HepG2 (cell line): Measurements from ENCODE around the gene BMERB1. TPM values are rescaled to one million over a fixed set of nuclear protein-coding genes. Genes with fewer than 3 reads are reported as not detected.
A peak's percentile ranks its signal among the peaks of the same experiment; 100 is the strongest.

Experiments
- ATAC-seq: fragments of 200-7000 bp; cut with Tn5 transposase; 3 replicates; pipeline ENCODE4 v1.9.1; 2020; ENCODE audit warnings: mild to moderate bottlenecking, moderate library complexity
- BruUV-seq: library from RNA; stranded (reverse); fragments of 400-500 nt; replicated peaks from 2 replicates; lab custom pipeline; 2021; lab: Mats Ljungman, UMichigan
- CTCF ChIA-PET: fragments of 300-600 bp; formaldehyde crosslinking; extraction: SDS; loops from one replicate; lab custom pipeline; 2021; ENCODE audit warnings: low total read pairs, inconsistent platforms, low intra/inter-chr PET ratio; lab: Yijun Ruan, JAX
- POLR2A ChIA-PET: fragments of 350-600 bp; sonication (Branson Sonifier 250); formaldehyde crosslinking; loops from one replicate; lab custom pipeline; 2020; ENCODE audit warnings: antibody characterized with exemption, inconsistent platforms; lab: Yijun Ruan, JAX
- DNase-seq: peaks from one replicate; pipeline ENCODE4 v3.0.0-alpha.2; 2015; ENCODE audit warnings: low spot score
- FAIRE-seq: peaks from 3 replicates; lab custom pipeline; 2011; peaks lifted over from hg19 to GRCh38; lab: Jason Lieb, UNC
- H2AFZ ChIP-seq: one replicate; pipeline ENCODE4 v1.6.1; 2011; ENCODE audit warnings: low read length, inconsistent platforms
- H3K27ac ChIP-seq: fragments of 300-600 bp; 3 replicates; pipeline ENCODE4 v1.8.0; 2011; ENCODE audit warnings: mixed run types, mild to moderate bottlenecking, mixed read lengths, low read length, inconsistent platforms; ENCODE audit not compliant: insufficient read depth; ENCODE audit errors: extremely low read length
- H3K27me3 ChIP-seq, 2 experiments: fragments of 200-600 bp in 1 of 2; 2 replicates in 1 of 2; 3 replicates in 1 of 2; pipeline versions ENCODE4 v1.6.0 to v1.8.0; 2011; ENCODE audit warnings: low read length in 2 of 2, mild to moderate bottlenecking in 2 of 2, moderate library complexity in 2 of 2, inconsistent platforms in 1 of 2; ENCODE audit not compliant: insufficient read depth in 2 of 2, control insufficient read depth in 1 of 2
- H3K36me3 ChIP-seq, 2 experiments: fragments of 200-600 bp in 1 of 2; replicated peaks in 1 of 2; 2 replicates in 1 of 2; 3 replicates in 1 of 2; pipeline versions ENCODE4 v1.5.1 to v1.8.0; 2011; ENCODE audit warnings: low read length in 2 of 2, inconsistent platforms in 1 of 2; ENCODE audit not compliant: insufficient read depth in 2 of 2, control insufficient read depth in 1 of 2
- H3K4me1 ChIP-seq: 2 replicates; pipeline ENCODE4 v1.5.1; 2012; ENCODE audit warnings: low read length, inconsistent platforms; ENCODE audit not compliant: insufficient read depth
- H3K4me2 ChIP-seq: 2 replicates; pipeline ENCODE4 v1.6.0; 2011; ENCODE audit warnings: low read depth, low read length, inconsistent platforms
- H3K4me3 ChIP-seq, 3 experiments: fragments of 200-600 bp in 1 of 3; sonication (generic), shearing (Covaris generic) in 1 of 3; replicated peaks in 1 of 3; 2 replicates each; pipeline ENCODE4 v1.5.1; 2011 to 2016; ENCODE audit warnings: low read length in 3 of 3, inconsistent platforms in 2 of 3, low read depth in 2 of 3, mild to moderate bottlenecking in 2 of 3, control low read depth in 1 of 3, mixed read lengths in 1 of 3; ENCODE audit not compliant: insufficient read depth in 1 of 3
- H3K79me2 ChIP-seq: one replicate; pipeline ENCODE4 v1.6.1; 2011; ENCODE audit warnings: low read length, inconsistent platforms; ENCODE audit not compliant: insufficient read depth
- H3K9ac ChIP-seq: 2 replicates; pipeline ENCODE4 v1.6.0; 2011; ENCODE audit warnings: mild to moderate bottlenecking, low read depth, low read length, inconsistent platforms; ENCODE audit not compliant: insufficient read depth
- H3K9me3 ChIP-seq: 2 replicates; pipeline ENCODE4 v1.5.1; 2012; ENCODE audit warnings: mild to moderate bottlenecking, low read length
- H4K20me1 ChIP-seq: 2 replicates; pipeline ENCODE4 v1.6.0; 2011; ENCODE audit warnings: inconsistent platforms, mild to moderate bottlenecking, low read length, moderate library complexity; ENCODE audit not compliant: insufficient read depth
- ARNTL ChIP-seq: sonication (generic); formaldehyde crosslinking; IDR thresholded peaks from 2 replicates; pipeline ENCODE4 v1.4.0; 2020; ENCODE audit warnings: mild to moderate bottlenecking, missing genetic modification reagents
- ATF7 ChIP-seq, 2 experiments: fragments of 450-650 bp in 1 of 2; sonication (generic) in 1 of 2; formaldehyde crosslinking in 1 of 2; IDR thresholded peaks; 2 replicates each; pipeline versions ENCODE4 v1.4.0 to v1.6.1; 2016 to 2020; ENCODE audit warnings: antibody characterized with exemption in 1 of 2, mild to moderate bottlenecking in 1 of 2, missing genetic modification reagents in 1 of 2
- CEBPB ChIP-seq: IDR thresholded peaks from 2 replicates; pipeline ENCODE4 v1.6.1; 2011; ENCODE audit warnings: low read depth, low read length, improper control_type of control experiment, borderline replicate concordance
- CEBPG ChIP-seq: IDR thresholded peaks from 2 replicates; pipeline ENCODE4 v1.6.1; 2016
- SP5 ChIP-seq: IDR thresholded peaks from 2 replicates; pipeline ENCODE4 v1.6.1; 2016; ENCODE audit warnings: low read depth, borderline replicate concordance
- ZNF17 ChIP-seq: sonication (generic); formaldehyde crosslinking; IDR thresholded peaks from 2 replicates; pipeline ENCODE4 v1.5.0; 2020; ENCODE audit warnings: mild to moderate bottlenecking, missing genetic modification reagents
- WGBS: methylation state at CpG from one replicate; pipeline ENCODE4 v1.1.6; 2017; ENCODE audit warnings: low lambda C conversion rate; 5-methylcytosine and 5-hydroxymethylcytosine counted together
- in situ Hi-C: cut with HindIII; loops from 2 replicates; pipeline ENCODE4 v1.10.0; 2017; ENCODE audit warnings: low pct_unique_long_range_greater_than_20kb; ENCODE audit not compliant: extremely low pct_ligation_motif_present
- intact Hi-C: fragments of 100-400 bp; cut with micrococcal nuclease; formaldehyde crosslinking; loops from one replicate; pipeline ENCODE4 v1.10.0; 2022; ENCODE audit not compliant: unreplicated experiment
- polyA plus RNA-seq, 8 experiments: library from polyadenylated mRNA; depleted of rRNA in 3 of 8; stranded (reverse) in 7 of 8; unstranded in 1 of 8; fragments of >200 nt; fragmentation: Illumina TruSeq in 4 of 8; extraction: Trizol in 4 of 8; gene quantifications; 2 replicates each; pipeline versions ENCODE4 v1.2.1 to v1.2.3, GENCODE V29; 2011 to 2016; ENCODE audit warnings: low read depth in 4 of 8, missing spikeins in 1 of 8, mixed read lengths in 1 of 8; ENCODE audit not compliant: insufficient read depth in 1 of 8
- total RNA-seq, 5 experiments: library from RNA; depleted of rRNA; stranded (reverse); fragments of >200 nt; fragmentation: Illumina TruSeq; extraction: Trizol; gene quantifications; 2 replicates each; pipeline ENCODE4 v1.2.3, GENCODE V29; 2016; ENCODE audit warnings: low read depth in 1 of 5

Gene BMERB1
- total and polyA plus RNA-seq, 2 of the 13 experiments (the other 11 are each of a cell fraction or from before 2014, with no cell fraction given), result 1.4 TPM

DNA sequence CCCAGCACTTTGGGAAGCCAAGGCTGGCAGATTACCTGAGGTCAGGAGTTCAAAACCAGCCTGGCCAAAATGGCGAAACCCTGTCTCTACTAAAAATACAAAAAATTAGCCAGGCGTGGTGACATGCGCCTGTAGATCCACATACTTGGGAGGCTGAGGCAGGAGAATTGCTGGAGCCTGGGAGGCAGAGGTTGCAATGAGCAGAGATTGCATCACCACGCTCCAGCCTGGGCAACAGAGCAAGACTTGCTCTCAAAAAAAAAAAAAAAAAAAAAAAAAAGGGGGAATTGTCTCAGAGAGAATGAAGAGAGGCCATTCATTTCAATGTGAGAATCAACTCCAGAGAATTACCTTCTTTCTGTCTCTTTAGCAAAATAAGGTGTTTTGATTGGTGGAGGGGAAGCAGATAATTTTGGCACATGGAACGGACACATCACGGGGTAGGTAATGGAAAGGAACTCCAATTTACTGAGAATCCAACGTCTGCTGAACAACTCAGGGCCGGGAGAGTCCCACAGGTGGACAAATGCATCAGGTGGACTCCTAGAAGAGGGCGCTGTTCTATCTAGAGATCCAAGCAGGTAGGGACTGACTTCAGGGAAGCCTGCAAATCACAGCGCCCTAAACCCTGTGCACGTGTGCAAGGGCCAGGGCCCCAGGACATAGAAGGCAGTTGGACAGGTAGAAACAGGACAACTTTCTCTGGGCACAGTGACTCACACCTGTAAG, 77.5 kb downstream of the BMERB1 start:
- no peak for DNase-seq

DNA sequence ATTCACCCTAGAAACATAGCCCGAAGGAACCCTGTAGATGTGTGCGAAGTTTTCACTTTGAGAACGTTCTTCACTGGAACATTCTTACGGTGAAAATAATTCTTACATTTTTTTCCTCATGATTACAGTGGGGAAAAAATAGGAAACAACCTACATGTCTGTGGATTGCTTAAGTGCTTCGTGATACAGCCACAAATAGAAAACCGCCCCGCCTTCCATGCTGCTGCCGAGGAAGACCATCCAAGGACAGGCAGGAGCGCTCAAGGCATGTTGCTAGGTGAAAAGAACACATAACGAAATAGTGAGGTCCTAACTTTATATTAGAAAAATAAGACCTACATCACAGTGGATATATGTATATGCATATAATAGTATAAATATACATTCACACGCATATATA, 78.8 kb downstream of the BMERB1 start:
- Histone ChIP-seq H3K27me3 (no peaks in the 10 kb centered on the region), H3K9me3 (no peaks in the 10 kb centered on the region), H3K36me3 (no peaks in the 10 kb centered on the region), H3K79me2 (no peaks in the 10 kb centered on the region), H3K4me3 (no peak overlapping the region), H3K4me2 (no peak overlapping the region), H3K27ac (no peak overlapping the region), H3K4me1 (peaks cover under 1% of the 10 kb centered on the region; the same call in 1 of the 2 replicates), H2AFZ (no peak overlapping the region), H4K20me1 (no peaks in the 10 kb centered on the region), H3K9ac (no peak overlapping the region)
- WGBS, result 85% methylated on average over 11 of the region's 11 CpGs
- FAIRE-seq (no peak), DNase-seq (no peak), ATAC-seq (no peak)
- TF ChIP-seq ZNF17 (CRISPR knock-in tag), result no peak
- no peak for TF ChIP-seq SP5 (CRISPR knock-in tag)
- ChIA-PET POLR2A (no interaction called here), CTCF (no interaction called here)
- intact Hi-C loops, result no loop called here
- BruUV-seq, result no TSS peak
- in situ Hi-C loops, result loop anchor here (5.0 kb wide), 1 partner anchor 189 kb away; no protein-coding TSS in a partner anchor

More for the DNA sequence above, 77.5 kb downstream of the BMERB1 start:
- FAIRE-seq, result no peak
- intact Hi-C loops, result no loop called here
- H3K4me3 ChIP-seq, result no peak overlapping the region
- H2AFZ ChIP-seq, result no peak overlapping the region
- no peak for ATAC-seq
- no peak overlapping the region for H3K4me2 ChIP-seq
- ChIA-PET CTCF (no interaction called here), POLR2A (no interaction called here)
- no peaks in the 10 kb centered on the region for H3K79me2 ChIP-seq
- BruUV-seq, result no TSS peak
- H3K27me3 ChIP-seq, result no peaks in the 10 kb centered on the region
- no peaks in the 10 kb centered on the region for H3K36me3 ChIP-seq
- no peak overlapping the region for H3K27ac ChIP-seq
- in situ Hi-C loops, result loop anchor here (5.0 kb wide), 1 partner anchor 190 kb away; no protein-coding TSS in a partner anchor
- no peaks in the 10 kb centered on the region for H3K9me3 ChIP-seq
- no peak overlapping the region for H3K9ac ChIP-seq
- TF ChIP-seq ARNTL (CRISPR knock-in tag) (no peak), CEBPG (0 out of 2 replicates have a peak, but pooled peaks have one; percentile 14), ATF7 (IDR thresholded peaks at IDR 0.05) (peak; percentile 40; the same call in 1 of the 2 replicates), ATF7 (CRISPR knock-in tag; IDR thresholded peaks at IDR 0.05) (no peak), CEBPB (peak; percentile 68; the same call in 1 of the 2 replicates)
- 78% methylated on average over 11 of the region's 11 CpGs for WGBS
- no peaks in the 10 kb centered on the region for H3K4me1 ChIP-seq
- H4K20me1 ChIP-seq, result no peaks in the 10 kb centered on the region
